K562 (cell line): Measurements from ENCODE around the gene PITPNC1. TPM values are rescaled to one million over a fixed set of nuclear protein-coding genes. Genes with fewer than 3 reads are reported as not detected.

Experiments used
- BDP1 ChIP-seq: IDR thresholded peaks from 3 replicates; pipeline ENCODE4 v1.6.1; 2011; ENCODE audit not compliant: insufficient read length, insufficient read depth
- CBFB ChIP-seq: sonication (generic); formaldehyde crosslinking; IDR thresholded peaks from 2 replicates; pipeline ENCODE4 v1.4.0; 2020; ENCODE audit warnings: mild to moderate bottlenecking, missing genetic modification reagents
- CBX8 ChIP-seq: fragments of 200-600 bp; sonication (generic); IDR thresholded peaks from 2 replicates; pipeline ENCODE4 v1.6.1; 2012; ENCODE audit warnings: borderline replicate concordance, mixed run types, low read depth, mild to moderate bottlenecking, moderate library complexity, mixed read lengths, low read length, control low read depth, inconsistent platforms; ENCODE audit not compliant: poor library complexity, severe bottlenecking; ENCODE audit errors: extremely low read depth
- CGGBP1 ChIP-seq: fragments of 250-450 bp; sonication (Bioruptor Pico); IDR thresholded peaks from 2 replicates; pipeline ENCODE4 v1.9.0; 2021; ENCODE audit warnings: mild to moderate bottlenecking
- ETV1 ChIP-seq: fragments of 450-650 bp; conservative IDR thresholded peaks from 2 replicates; pipeline ENCODE4 v1.6.1; 2016; ENCODE audit warnings: missing genetic modification characterization, control low read depth, low read depth, missing compliant biosample characterization
- MAFF ChIP-seq: IDR thresholded peaks from 2 replicates; pipeline ENCODE4 v1.6.1; 2012; ENCODE audit warnings: low read length, improper control_type of control experiment
- MAZ ChIP-seq, 2 experiments: fragments of 450-650 bp in 1 of 2; sonication (generic) in 1 of 2; formaldehyde crosslinking; IDR thresholded peaks in 1 of 2; conservative IDR thresholded peaks in 1 of 2; 2 replicates each; pipeline versions ENCODE4 v1.4.0 to v1.5.0; 2020; ENCODE audit warnings: mild to moderate bottlenecking in 1 of 2, missing genetic modification reagents in 1 of 2
- MXI1 ChIP-seq: IDR thresholded peaks from 2 replicates; pipeline ENCODE4 v1.6.1; 2011; ENCODE audit warnings: low read depth, mild to moderate bottlenecking, improper control_type of control experiment, low read length
- RREB1 ChIP-seq: fragments of 250-450 bp; sonication (Bioruptor Pico); IDR thresholded peaks from 2 replicates; pipeline ENCODE4 v1.4.0; 2020
- STAT6 ChIP-seq: sonication (generic); formaldehyde crosslinking; IDR thresholded peaks from 2 replicates; pipeline ENCODE4 v1.8.1; 2023; ENCODE audit warnings: mild to moderate bottlenecking, missing genetic modification reagents
- ZNF780A ChIP-seq: fragments of 250-450 bp; sonication (Bioruptor Pico); IDR thresholded peaks from 2 replicates; pipeline ENCODE4 v1.5.0; 2021; ENCODE audit warnings: mild to moderate bottlenecking
- polyA plus RNA-seq, 8 experiments: library from polyadenylated mRNA; depleted of rRNA in 4 of 8; stranded (reverse) in 5 of 8; unstranded in 3 of 8; fragments of >200 nt; fragmentation: Nextera tagmentation in 2 of 8; fragmentation: Illumina TruSeq in 1 of 8; extraction: Ambion mirVana in 2 of 8; extraction: Trizol in 1 of 8; gene quantifications; 2 replicates each; pipeline versions ENCODE4 v1.2.1 to v1.2.3, GENCODE V29; 2011 to 2014; ENCODE audit warnings: inconsistent platforms in 1 of 8, missing spikeins in 1 of 8
- total RNA-seq, 7 experiments: library from RNA; depleted of rRNA in 6 of 7; stranded (reverse); fragments of >200 nt in 6 of 7; fragmentation: Illumina TruSeq in 2 of 7; extraction: Trizol in 2 of 7; gene quantifications; 2 replicates each; pipeline versions ENCODE4 v1.2.1 to v1.2.3, GENCODE V29; 2011 to 2021; ENCODE audit warnings: low replicate concordance in 1 of 7

PITPNC1 gene
- total and polyA plus RNA-seq, 9 of the 15 experiments (the other 6 are each of a cell fraction or from before 2014, with no cell fraction given): 0.11 to 1.1 (median 0.65) TPM

- TF ChIP-seq MAZ (CRISPR knock-in tag; conservative IDR thresholded peaks at IDR 0.05 in 1 of 2, IDR thresholded peaks at IDR 0.05 in 1 of 2) (no peak), BDP1 (no peak), MAFF (no peak), RREB1 (CRISPR knock-in tag) (no peak), ZNF780A (CRISPR knock-in tag) (no peak), STAT6 (CRISPR knock-in tag) (no peak), CBFB (no peak), CGGBP1 (no peak), CBX8 (no peak), ETV1 (tag) (no peak), MXI1 (no peak)
These were observed 303.6 kb downstream of the PITPNC1 start (continued) for GRCh38 chr17:67680445-67681224.
